Stimulated activated CD8-positive, alpha-beta memory T cell treated with anti-CD3 and anti-CD28 coated beads, Interleukin-15, amount 100 ng/mL, for 1 hour (primary cell): ENCODE results near the gene NEDD8.
A peak's percentile ranks its signal among the peaks of the same experiment; 100 is the strongest.
"Not testable (repeated sequence)": the region's sequence is repeated elsewhere in the genome, so short reads cannot be mapped to it uniquely, and the experiment has no call there.

ENCODE experiments used
- DNase-seq: peaks from one replicate; pipeline ENCODE4 v3.0.0-alpha.2; 2020; ENCODE audit warnings: low read depth

Gene NEDD8

GRCh38 chr14:24222987-24223386 lies 9.2 kb downstream of the NEDD8 start:
- DNase-seq: not testable (repeated sequence)

- no peak for DNase-seq
Measured at GRCh38 chr14:24219521-24219920, 12.6 kb downstream of the NEDD8 start.

GRCh38 chr14:24219080-24219479 lies 13.1 kb downstream of the NEDD8 start:
- no peak for DNase-seq

GRCh38 chr14:24216876-24217275 lies 15.3 kb downstream of the NEDD8 start:
- DNase-seq: not testable (repeated sequence)

- DNase-seq: no peak
Measured at GRCh38 chr14:24216345-24216699, 15.8 kb downstream of the NEDD8 start.

GRCh38 chr14:24215495-24216344 lies 16.4 kb downstream of the NEDD8 start, which contains the start of gene MDP1:
Gene MDP1 (minus strand): TSS chr14:24216066. CDS start chr14:24215955, 111 bp downstream.
- DNase-seq: peak; percentile 67

GRCh38 chr14:24213866-24214662 lies 18.1 kb downstream of the NEDD8 start:
- no peak for DNase-seq

GRCh38 chr14:24212924-24213865 lies 19.0 kb downstream of the NEDD8 start, which contains the start of gene CHMP4A:
Gene CHMP4A (minus strand): TSS chr14:24213488. CDS start chr14:24213439, 49 bp downstream.
- peak; percentile 93 for DNase-seq

GRCh38 chr14:24211311-24211710 lies 20.9 kb downstream of the NEDD8 start:
- DNase-seq: no peak

- no peak for DNase-seq
Measured at GRCh38 chr14:24207625-24208024, 24.5 kb downstream of the NEDD8 start.

GRCh38 chr14:24207104-24207551 lies 25.0 kb downstream of the NEDD8 start:
- no peak for DNase-seq

- DNase-seq: no peak
Measured at GRCh38 chr14:24206260-24207103, 25.7 kb downstream of the NEDD8 start.

GRCh38 chr14:24204163-24205146 lies 27.7 kb downstream of the NEDD8 start:
- no peak for DNase-seq

- not testable (repeated sequence) for DNase-seq
Measured at GRCh38 chr14:24203249-24203886, 28.8 kb downstream of the NEDD8 start.

GRCh38 chr14:24202538-24202937 lies 29.6 kb downstream of the NEDD8 start:
- not testable (repeated sequence) for DNase-seq

GRCh38 chr14:24198814-24199524 lies 33.2 kb downstream of the NEDD8 start:
- no peak for DNase-seq

- DNase-seq: no peak
Measured at GRCh38 chr14:24197056-24197450, 35.1 kb downstream of the NEDD8 start.
